Caco-2 (cell line): ENCODE data around the gene PHF21A. TPM values are rescaled to one million over a fixed set of nuclear protein-coding genes. Genes with fewer than 3 reads are reported as not detected.
A peak's percentile ranks its signal among the peaks of the same experiment; 100 is the strongest.

Source experiments
- BruUV-seq: library from RNA; stranded (reverse); fragments of 400-500 nt; replicated peaks from 2 replicates; lab custom pipeline; 2021; lab: Mats Ljungman, UMichigan
- CTCF ChIA-PET: fragments of 300-600 bp; sonication (Branson Sonifier 250); formaldehyde crosslinking; loops from one replicate; lab custom pipeline; 2022; ENCODE audit warnings: antibody characterized with exemption; lab: Charles Lee
- POLR2A ChIA-PET: fragments of 300-600 bp; sonication (Branson Sonifier 250); formaldehyde crosslinking; loops from one replicate; lab custom pipeline; 2022; ENCODE audit warnings: antibody characterized with exemption; lab: Charles Lee
- DNase-seq, 2 experiments: peaks; one replicate each; pipeline versions ENCODE4 v3.0.0 to v3.0.0-alpha.2; 2020 to 2022
- H3K27me3 ChIP-seq: replicated peaks from 2 replicates; pipeline ENCODE4 v1.6.0; 2011; ENCODE audit warnings: low read length; ENCODE audit not compliant: control insufficient read depth, insufficient read depth
- H3K36me3 ChIP-seq: 2 replicates; pipeline ENCODE4 v1.5.1; 2011; ENCODE audit warnings: low read length; ENCODE audit not compliant: control insufficient read depth, insufficient read depth
- H3K4me1 ChIP-seq: fragments of 250-450 bp; sonication (Bioruptor Pico); 2 replicates; pipeline ENCODE4 v1.5.1; 2020; ENCODE audit warnings: mild to moderate bottlenecking
- H3K4me3 ChIP-seq: 2 replicates; pipeline ENCODE4 v1.5.1; 2011; ENCODE audit warnings: low read depth, mild to moderate bottlenecking, control low read depth, low read length
- H3K9me3 ChIP-seq: fragments of 250-450 bp; sonication (Bioruptor Pico); 2 replicates; pipeline ENCODE4 v1.5.1; 2020; ENCODE audit warnings: mild to moderate bottlenecking, moderate library complexity
- H3K27ac Mint-ChIP-seq: one replicate; pipeline ENCODE4 v1.8.0; 2022; ENCODE audit warnings: mixed read lengths; ENCODE audit not compliant: unreplicated experiment
- H3K27me3 Mint-ChIP-seq: one replicate; pipeline ENCODE4 v1.8.0; 2022; ENCODE audit warnings: mixed read lengths; ENCODE audit not compliant: insufficient read depth, unreplicated experiment
- H3K36me3 Mint-ChIP-seq: one replicate; pipeline ENCODE4 v1.8.0; 2022; ENCODE audit warnings: mild to moderate bottlenecking, mixed read lengths; ENCODE audit not compliant: insufficient read depth, unreplicated experiment
- H3K4me1 Mint-ChIP-seq: one replicate; pipeline ENCODE4 v1.8.0; 2022; ENCODE audit warnings: low read depth, mixed read lengths; ENCODE audit not compliant: unreplicated experiment
- H3K4me3 Mint-ChIP-seq: one replicate; pipeline ENCODE4 v1.8.0; 2022; ENCODE audit warnings: mild to moderate bottlenecking, moderate library complexity, mixed read lengths; ENCODE audit not compliant: unreplicated experiment
- H3K9me3 Mint-ChIP-seq: one replicate; pipeline ENCODE4 v1.8.0; 2022; ENCODE audit warnings: mixed read lengths; ENCODE audit not compliant: unreplicated experiment
- CTCF ChIP-seq, 2 experiments: fragments of 200-600 bp in 1 of 2; IDR thresholded peaks; 1 replicate in 1 of 2; 2 replicates in 1 of 2; pipeline versions ENCODE4 v1.5.1 to v1.8.0; 2011 to 2022; ENCODE audit warnings: antibody characterized with exemption in 1 of 2, control low read depth in 1 of 2, inconsistent platforms in 1 of 2, low read depth in 1 of 2, low read length in 1 of 2, mild to moderate bottlenecking in 1 of 2, moderate library complexity in 1 of 2; ENCODE audit not compliant: insufficient read depth in 1 of 2, severe bottlenecking in 1 of 2, unreplicated experiment in 1 of 2
- intact Hi-C: fragments of 100-400 bp; cut with micrococcal nuclease; formaldehyde crosslinking; loops from one replicate; pipeline ENCODE4 v1.10.0; 2022; ENCODE audit not compliant: unreplicated experiment
- total RNA-seq: library from RNA; stranded (reverse); gene quantifications from 2 replicates; pipeline ENCODE4 v1.2.3, GENCODE V29; 2022

The PHF21A gene
- total RNA-seq, 1 experiment from 2014 or later = 20.0 TPM

DNA sequence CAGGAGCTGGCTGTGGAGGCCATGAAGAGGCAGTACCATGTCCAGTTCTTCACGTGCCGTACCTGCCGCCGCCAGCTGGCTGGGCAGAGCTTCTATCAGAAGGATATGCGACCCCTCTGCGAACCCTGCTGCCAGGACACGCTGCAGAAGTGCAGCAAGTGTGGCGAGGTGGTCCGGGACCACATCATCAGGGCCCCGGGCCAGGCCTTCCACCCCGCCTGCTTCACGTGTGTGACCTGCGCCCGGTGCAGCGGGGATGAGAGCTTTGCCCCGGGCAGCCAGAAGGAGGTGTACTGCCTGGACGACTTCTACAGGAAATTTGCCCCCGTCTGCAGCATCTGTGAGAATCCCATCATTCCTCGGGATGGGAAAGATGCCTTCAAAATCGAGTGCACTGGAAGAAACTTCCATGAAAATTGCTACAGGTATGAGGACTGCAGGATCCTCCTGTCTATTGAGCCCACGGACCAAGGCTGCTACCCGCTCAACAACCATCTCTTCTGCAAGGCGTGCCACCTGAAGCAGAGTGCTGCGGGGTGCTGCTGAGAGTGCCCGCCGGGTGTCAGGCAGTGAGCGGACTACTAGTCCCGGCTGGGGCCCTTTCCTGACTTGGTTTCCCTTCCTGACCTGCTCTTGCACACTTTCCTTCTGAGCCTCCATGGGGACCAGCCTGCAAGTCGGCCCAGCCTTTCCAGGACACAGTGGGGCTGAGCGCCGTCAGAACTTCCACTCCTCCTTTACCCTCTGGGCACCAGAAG, 22.0 kb upstream of the PHF21A start:
- no peak for TF ChIP-seq CTCF (IDR thresholded peaks at IDR 0.05; ENCODE audit: insufficient read depth in 1 of 2, low read depth in 1 of 2, low read length in 1 of 2, severe bottlenecking in 1 of 2, unreplicated experiment in 1 of 2)
- H3K4me3 Mint-ChIP-seq = no peak overlapping the region
- intact Hi-C loops = no loop called here
- peak overlapping the region; percentile 25 for H3K27ac Mint-ChIP-seq
- no peaks in the 10 kb centered on the region for H3K36me3 ChIP-seq
- no peaks in the 10 kb centered on the region for H3K36me3 Mint-ChIP-seq
- ChIA-PET POLR2A (no interaction called here), CTCF (no interaction called here)
- peaks cover 12% of the 10 kb centered on the region for H3K4me1 ChIP-seq
- H3K9me3 Mint-ChIP-seq = no peaks in the 10 kb centered on the region
- H3K4me3 ChIP-seq = no peak overlapping the region
- BruUV-seq = no TSS peak
- H3K4me1 Mint-ChIP-seq = no peaks in the 10 kb centered on the region
- no peaks in the 10 kb centered on the region for H3K27me3 ChIP-seq
- no peak for DNase-seq
- H3K9me3 ChIP-seq = no peaks in the 10 kb centered on the region
- H3K27me3 Mint-ChIP-seq = no peaks in the 10 kb centered on the region

DNA sequence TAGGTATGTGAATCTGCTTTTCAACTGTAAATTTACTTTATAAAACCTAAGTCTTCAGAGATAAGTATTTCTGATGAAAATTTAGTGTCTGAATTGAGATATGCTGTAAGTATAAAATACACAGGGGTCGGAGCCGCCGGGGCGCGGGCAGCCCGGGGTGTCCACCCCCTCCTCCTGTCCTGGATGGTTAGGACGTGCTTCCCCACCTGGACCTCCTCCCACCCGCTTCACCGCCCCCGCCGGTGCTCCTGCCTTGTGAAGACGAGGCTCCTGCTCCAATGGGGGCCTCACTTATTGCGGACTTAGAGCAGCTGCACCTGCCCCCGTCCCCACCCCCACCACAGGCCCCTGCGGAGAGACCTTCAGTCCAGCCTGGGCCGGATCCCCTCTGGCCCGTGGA, 21.3 kb upstream of the PHF21A start:
- BruUV-seq = no TSS peak
- Mint-ChIP-seq H3K36me3 (no peaks in the 10 kb centered on the region), H3K9me3 (no peaks in the 10 kb centered on the region), H3K4me1 (no peaks in the 10 kb centered on the region), H3K27me3 (no peaks in the 10 kb centered on the region), H3K4me3 (no peak overlapping the region), H3K27ac (no peak overlapping the region)
- ChIA-PET CTCF (no interaction called here), POLR2A (no interaction called here)
- Histone ChIP-seq H3K4me1 (peaks cover 12% of the 10 kb centered on the region), H3K9me3 (no peaks in the 10 kb centered on the region), H3K36me3 (no peaks in the 10 kb centered on the region), H3K27me3 (no peaks in the 10 kb centered on the region), H3K4me3 (no peak overlapping the region)
- no peak for TF ChIP-seq CTCF (IDR thresholded peaks at IDR 0.05; ENCODE audit: insufficient read depth in 1 of 2, low read depth in 1 of 2, low read length in 1 of 2, severe bottlenecking in 1 of 2, unreplicated experiment in 1 of 2)
- no peak for DNase-seq
- intact Hi-C loops = no loop called here

GRCh38 chr11:46141597-46141996, 20.3 kb upstream of the PHF21A start:
- Histone ChIP-seq H3K27me3 (no peaks in the 10 kb centered on the region), H3K9me3 (no peaks in the 10 kb centered on the region), H3K4me1 (peaks cover 12% of the 10 kb centered on the region), H3K4me3 (no peak overlapping the region), H3K36me3 (no peaks in the 10 kb centered on the region)
- no peaks in the 10 kb centered on the region for H3K36me3 Mint-ChIP-seq
- intact Hi-C loops = no loop called here
- no peaks in the 10 kb centered on the region for H3K4me1 Mint-ChIP-seq
- ChIA-PET CTCF (no interaction called here), POLR2A (no interaction called here)
- no peak overlapping the region for H3K27ac Mint-ChIP-seq
- BruUV-seq = no TSS peak
- TF ChIP-seq CTCF (IDR thresholded peaks at IDR 0.05; ENCODE audit: insufficient read depth in 1 of 2, low read depth in 1 of 2, low read length in 1 of 2, severe bottlenecking in 1 of 2, unreplicated experiment in 1 of 2) = no peak
- no peak for DNase-seq
- no peak overlapping the region for H3K4me3 Mint-ChIP-seq
- no peaks in the 10 kb centered on the region for H3K9me3 Mint-ChIP-seq
- no peaks in the 10 kb centered on the region for H3K27me3 Mint-ChIP-seq
